Liver (tissue), 9 donors: ENCODE results near the gene EMX1. TPM values are rescaled to one million over a fixed set of nuclear protein-coding genes. Genes with fewer than 3 reads are reported as not detected.

Experiments used
- DNase-seq: peaks from one replicate; pipeline ENCODE4 v3.0.0-alpha.2; 2017; ENCODE audit warnings: low spot score
- H3K27ac ChIP-seq, 2 donors: one replicate each; pipeline ENCODE4 v1.7.0; 2013; ENCODE audit warnings: inconsistent platforms in 2 of 2, low read length in 2 of 2, control low read depth in 1 of 2, low read depth in 1 of 2, mild to moderate bottlenecking in 1 of 2
- H3K27me3 ChIP-seq, 4 donors: one replicate each; pipeline versions ENCODE4 v1.6.1 to v1.7.0; 2013; ENCODE audit warnings: low read length in 3 of 4, inconsistent platforms in 1 of 4, mild to moderate bottlenecking in 1 of 4, moderate library complexity in 1 of 4; ENCODE audit not compliant: control insufficient read depth in 4 of 4, insufficient read depth in 4 of 4
- H3K36me3 ChIP-seq, 4 donors: one replicate each; pipeline versions ENCODE4 v1.6.1 to v1.7.0; 2013; ENCODE audit warnings: low read length in 3 of 4, mild to moderate bottlenecking in 3 of 4, low read depth in 1 of 4, moderate library complexity in 1 of 4; ENCODE audit not compliant: control insufficient read depth in 4 of 4, insufficient read depth in 3 of 4
- H3K4me1 ChIP-seq, 4 donors: one replicate each; pipeline versions ENCODE4 v1.6.1 to v1.7.0; 2013; ENCODE audit warnings: low read length in 3 of 4, mild to moderate bottlenecking in 3 of 4, moderate library complexity in 1 of 4; ENCODE audit not compliant: control insufficient read depth in 4 of 4, insufficient read depth in 4 of 4
- H3K4me3 ChIP-seq, 3 donors: one replicate each; pipeline versions ENCODE4 v1.6.1 to v1.7.0; 2013; ENCODE audit warnings: low read length in 3 of 3, control low read depth in 1 of 3, low read depth in 1 of 3, mild to moderate bottlenecking in 1 of 3
- H3K9ac ChIP-seq, 2 donors: one replicate each; pipeline ENCODE4 v1.7.0; 2013; ENCODE audit warnings: low read length in 2 of 2, mild to moderate bottlenecking in 2 of 2, moderate library complexity in 2 of 2, control low read depth in 1 of 2, low read depth in 1 of 2
- H3K9me3 ChIP-seq, 4 donors: one replicate each; pipeline versions ENCODE4 v1.6.1 to v1.7.0; 2013; ENCODE audit warnings: low read length in 3 of 4; ENCODE audit not compliant: control insufficient read depth in 4 of 4
- EGR1 ChIP-seq, 2 donors: IDR thresholded peaks; 2 replicates each; pipeline ENCODE4 v1.6.1; 2016 to 2018; ENCODE audit warnings: antibody characterized with exemption in 2 of 2, low read depth in 2 of 2
- FOXA1 ChIP-seq: IDR thresholded peaks from 2 replicates; pipeline ENCODE4 v1.6.1; 2016; ENCODE audit warnings: antibody characterized with exemption
- GABPA ChIP-seq, 2 donors: IDR thresholded peaks in 1 of 2; conservative IDR thresholded peaks in 1 of 2; 2 replicates each; pipeline ENCODE4 v1.6.1; 2016; ENCODE audit warnings: antibody characterized with exemption in 2 of 2, mild to moderate bottlenecking in 1 of 2, moderate library complexity in 1 of 2
- HNF4A ChIP-seq, 2 donors: conservative IDR thresholded peaks; 2 replicates each; pipeline ENCODE4 v1.6.1; 2016; ENCODE audit warnings: antibody characterized with exemption in 2 of 2, mild to moderate bottlenecking in 2 of 2
- HNF4G ChIP-seq: IDR thresholded peaks from 2 replicates; pipeline ENCODE4 v1.6.1; 2016; ENCODE audit warnings: antibody characterized with exemption
- JUND ChIP-seq, 2 donors: IDR thresholded peaks; 2 replicates each; pipeline ENCODE4 v1.6.1; 2016; ENCODE audit warnings: antibody characterized with exemption in 2 of 2
- NR2F2 ChIP-seq: IDR thresholded peaks from 2 replicates; pipeline ENCODE4 v1.6.1; 2016; ENCODE audit warnings: antibody characterized with exemption
- RAD21 ChIP-seq, 2 donors: IDR thresholded peaks; 2 replicates each; pipeline ENCODE4 v1.6.1; 2016; ENCODE audit warnings: antibody characterized with exemption in 2 of 2, mild to moderate bottlenecking in 2 of 2
- RXRA ChIP-seq, 2 donors: IDR thresholded peaks; 2 replicates each; pipeline ENCODE4 v1.6.1; 2017 to 2018; ENCODE audit warnings: antibody characterized with exemption in 2 of 2, mild to moderate bottlenecking in 1 of 2
- SP1 ChIP-seq: IDR thresholded peaks from 2 replicates; pipeline ENCODE4 v1.6.1; 2018; ENCODE audit warnings: antibody characterized with exemption, mild to moderate bottlenecking
- TAF1 ChIP-seq: conservative IDR thresholded peaks from 2 replicates; pipeline ENCODE4 v1.6.1; 2016; ENCODE audit warnings: antibody characterized with exemption, mild to moderate bottlenecking
- YY1 ChIP-seq: IDR thresholded peaks from 2 replicates; pipeline ENCODE4 v1.6.1; 2016; ENCODE audit warnings: antibody characterized with exemption, mild to moderate bottlenecking
- WGBS: extraction: QIAGEN DNeasy Blood & Tissue Kit; methylation state at CpG from one replicate; pipeline ENCODE4 v1.1.7; 2013; 5-methylcytosine and 5-hydroxymethylcytosine counted together
- polyA plus RNA-seq, 2 donors: library from polyadenylated mRNA; stranded (reverse) in 1 of 2; unstranded in 1 of 2; fragments of 200-250 nt in 1 of 2; fragments of >200 nt in 1 of 2; fragmentation: Nextera tagmentation in 1 of 2; extraction: Ambion mirVana in 1 of 2; gene quantifications; one replicate each; pipeline versions ENCODE4 v1.2.1 to v1.2.3, GENCODE V29; 2013 to 2015
- total RNA-seq, 2 donors: library from RNA; depleted of rRNA; stranded (reverse); fragments of >200 nt; gene quantifications; one replicate each; pipeline ENCODE4 v1.2.3, GENCODE V29; 2014
- TF ChIP-seq, protein P1 (sequence below): IDR thresholded peaks from 2 replicates; pipeline ENCODE4 v1.6.1; 2016; ENCODE audit warnings: antibody characterized with exemption
- TF ChIP-seq, protein P2 (sequence below): IDR thresholded peaks from 2 replicates; pipeline ENCODE4 v1.6.1; 2016; ENCODE audit warnings: antibody characterized with exemption
- TF ChIP-seq, protein P3 (sequence below): IDR thresholded peaks from 2 replicates; pipeline ENCODE4 v1.6.1; 2016; ENCODE audit warnings: antibody characterized with exemption, mild to moderate bottlenecking
- TF ChIP-seq, protein P4 (sequence below): IDR thresholded peaks from 2 replicates; pipeline ENCODE4 v1.6.1; 2016; ENCODE audit warnings: antibody characterized with exemption
- TF ChIP-seq, protein P5 (sequence below): fragments of 150-350 bp; IDR thresholded peaks from 2 replicates; pipeline ENCODE4 v1.5.1; 2017; ENCODE audit warnings: improper control_type of control experiment, low read depth, low read length; ENCODE audit not compliant: missing input control
- donor health status: healthy.
- donor health status: healthy.
- donor health status: healthy.
- donor health status: healthy.
- donor health status: healthy.

Gene EMX1
- total and polyA plus RNA-seq, 4 donors: 0.06 to 0.18 (median 0.08) TPM; not detected in 1

DNA sequence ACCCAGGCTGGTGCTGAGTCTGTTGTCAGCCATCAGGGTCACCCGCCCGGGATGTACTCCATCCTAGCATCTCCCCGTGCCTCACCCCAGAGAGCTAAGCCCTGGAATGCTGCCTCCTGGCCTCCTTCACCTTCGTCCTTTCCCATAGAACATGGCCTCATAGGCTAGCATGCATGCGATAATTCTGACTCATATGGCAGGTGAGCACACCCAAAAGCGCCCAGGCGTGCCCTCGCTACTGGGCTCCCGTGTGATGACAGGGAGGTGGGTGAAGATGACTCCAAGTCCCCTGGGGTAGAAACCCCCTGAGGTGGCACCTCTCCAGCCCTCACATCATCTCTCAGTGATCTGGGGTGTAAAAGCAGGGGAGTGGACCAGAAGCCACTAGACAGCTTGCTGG is 22.8 kb upstream of the EMX1 start:
- H3K4me3 ChIP-seq: no peak overlapping the region
- H3K9me3 ChIP-seq: no peaks in the 10 kb centered on the region
- TF ChIP-seq NR2F2: no peak
- WGBS: 90% methylated on average over 9 of the region's 9 CpGs
- H3K4me1 ChIP-seq: peaks cover 3 to 11% (median 7%) of the 10 kb centered on the region in 4 donors
- DNase-seq: no peak
- H3K36me3 ChIP-seq: peaks cover 0 to 12% (median 7%) of the 10 kb centered on the region in 4 donors
- no peaks in the 10 kb centered on the region for H3K27me3 ChIP-seq
- H3K27ac ChIP-seq: no peak overlapping the region
- H3K9ac ChIP-seq: no peak overlapping the region

DNA sequence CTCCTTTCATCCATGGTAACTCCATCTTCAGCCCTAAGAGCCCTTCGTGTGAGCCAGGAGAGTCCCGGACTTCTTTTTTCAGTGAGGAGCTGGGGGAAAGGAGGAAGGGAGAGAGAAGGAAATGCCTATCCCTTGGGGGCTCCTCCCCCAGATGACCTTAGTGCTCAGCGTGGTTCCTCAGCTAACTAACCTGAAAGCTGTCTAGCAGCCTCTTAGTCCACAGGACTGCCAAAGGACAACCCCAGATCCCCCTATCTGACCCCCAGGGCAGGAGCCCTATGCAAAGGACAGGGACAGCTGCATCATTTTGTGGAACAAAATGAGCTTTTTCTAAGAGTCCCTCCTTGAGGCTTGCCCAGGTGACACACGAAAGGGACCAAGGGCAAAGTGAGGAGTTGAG is 22.2 kb upstream of the EMX1 start:
- peaks cover 0 to 2% (median 0%) of the 10 kb centered on the region in 4 donors for H3K27me3 ChIP-seq
- H3K9me3 ChIP-seq: no peaks in the 10 kb centered on the region
- H3K9ac ChIP-seq: no peak overlapping the region
- DNase-seq: no peak
- 19% methylated on average over 4 of the region's 4 CpGs for WGBS
- TF ChIP-seq, protein P1, sequence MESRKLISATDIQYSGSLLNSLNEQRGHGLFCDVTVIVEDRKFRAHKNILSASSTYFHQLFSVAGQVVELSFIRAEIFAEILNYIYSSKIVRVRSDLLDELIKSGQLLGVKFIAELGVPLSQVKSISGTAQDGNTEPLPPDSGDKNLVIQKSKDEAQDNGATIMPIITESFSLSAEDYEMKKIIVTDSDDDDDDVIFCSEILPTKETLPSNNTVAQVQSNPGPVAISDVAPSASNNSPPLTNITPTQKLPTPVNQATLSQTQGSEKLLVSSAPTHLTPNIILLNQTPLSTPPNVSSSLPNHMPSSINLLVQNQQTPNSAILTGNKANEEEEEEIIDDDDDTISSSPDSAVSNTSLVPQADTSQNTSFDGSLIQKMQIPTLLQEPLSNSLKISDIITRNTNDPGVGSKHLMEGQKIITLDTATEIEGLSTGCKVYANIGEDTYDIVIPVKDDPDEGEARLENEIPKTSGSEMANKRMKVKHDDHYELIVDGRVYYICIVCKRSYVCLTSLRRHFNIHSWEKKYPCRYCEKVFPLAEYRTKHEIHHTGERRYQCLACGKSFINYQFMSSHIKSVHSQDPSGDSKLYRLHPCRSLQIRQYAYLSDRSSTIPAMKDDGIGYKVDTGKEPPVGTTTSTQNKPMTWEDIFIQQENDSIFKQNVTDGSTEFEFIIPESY: no peak
- TF ChIP-seq, protein P2, sequence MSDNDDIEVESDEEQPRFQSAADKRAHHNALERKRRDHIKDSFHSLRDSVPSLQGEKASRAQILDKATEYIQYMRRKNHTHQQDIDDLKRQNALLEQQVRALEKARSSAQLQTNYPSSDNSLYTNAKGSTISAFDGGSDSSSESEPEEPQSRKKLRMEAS: no peak
- TF ChIP-seq SP1 (no peak), RXRA (IDR thresholded peaks at IDR 0.05) (no peak), HNF4A (conservative IDR thresholded peaks at IDR 0.05) (no peak), GABPA (IDR thresholded peaks at IDR 0.05 in 1 of 2, conservative IDR thresholded peaks at IDR 0.05 in 1 of 2) (no peak), FOXA1 (no peak), NR2F2 (no peak), JUND (IDR thresholded peaks at IDR 0.05) (no peak), YY1 (no peak), TAF1 (no peak), HNF4G (no peak), RAD21 (IDR thresholded peaks at IDR 0.05) (no peak), EGR1 (IDR thresholded peaks at IDR 0.05; ENCODE audit: low read depth in 2 of 2) (no peak)
- TF ChIP-seq, protein P3, sequence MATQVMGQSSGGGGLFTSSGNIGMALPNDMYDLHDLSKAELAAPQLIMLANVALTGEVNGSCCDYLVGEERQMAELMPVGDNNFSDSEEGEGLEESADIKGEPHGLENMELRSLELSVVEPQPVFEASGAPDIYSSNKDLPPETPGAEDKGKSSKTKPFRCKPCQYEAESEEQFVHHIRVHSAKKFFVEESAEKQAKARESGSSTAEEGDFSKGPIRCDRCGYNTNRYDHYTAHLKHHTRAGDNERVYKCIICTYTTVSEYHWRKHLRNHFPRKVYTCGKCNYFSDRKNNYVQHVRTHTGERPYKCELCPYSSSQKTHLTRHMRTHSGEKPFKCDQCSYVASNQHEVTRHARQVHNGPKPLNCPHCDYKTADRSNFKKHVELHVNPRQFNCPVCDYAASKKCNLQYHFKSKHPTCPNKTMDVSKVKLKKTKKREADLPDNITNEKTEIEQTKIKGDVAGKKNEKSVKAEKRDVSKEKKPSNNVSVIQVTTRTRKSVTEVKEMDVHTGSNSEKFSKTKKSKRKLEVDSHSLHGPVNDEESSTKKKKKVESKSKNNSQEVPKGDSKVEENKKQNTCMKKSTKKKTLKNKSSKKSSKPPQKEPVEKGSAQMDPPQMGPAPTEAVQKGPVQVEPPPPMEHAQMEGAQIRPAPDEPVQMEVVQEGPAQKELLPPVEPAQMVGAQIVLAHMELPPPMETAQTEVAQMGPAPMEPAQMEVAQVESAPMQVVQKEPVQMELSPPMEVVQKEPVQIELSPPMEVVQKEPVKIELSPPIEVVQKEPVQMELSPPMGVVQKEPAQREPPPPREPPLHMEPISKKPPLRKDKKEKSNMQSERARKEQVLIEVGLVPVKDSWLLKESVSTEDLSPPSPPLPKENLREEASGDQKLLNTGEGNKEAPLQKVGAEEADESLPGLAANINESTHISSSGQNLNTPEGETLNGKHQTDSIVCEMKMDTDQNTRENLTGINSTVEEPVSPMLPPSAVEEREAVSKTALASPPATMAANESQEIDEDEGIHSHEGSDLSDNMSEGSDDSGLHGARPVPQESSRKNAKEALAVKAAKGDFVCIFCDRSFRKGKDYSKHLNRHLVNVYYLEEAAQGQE: no peak
- TF ChIP-seq, protein P4, sequence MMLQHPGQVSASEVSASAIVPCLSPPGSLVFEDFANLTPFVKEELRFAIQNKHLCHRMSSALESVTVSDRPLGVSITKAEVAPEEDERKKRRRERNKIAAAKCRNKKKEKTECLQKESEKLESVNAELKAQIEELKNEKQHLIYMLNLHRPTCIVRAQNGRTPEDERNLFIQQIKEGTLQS: no peak
- TF ChIP-seq, protein P5, sequence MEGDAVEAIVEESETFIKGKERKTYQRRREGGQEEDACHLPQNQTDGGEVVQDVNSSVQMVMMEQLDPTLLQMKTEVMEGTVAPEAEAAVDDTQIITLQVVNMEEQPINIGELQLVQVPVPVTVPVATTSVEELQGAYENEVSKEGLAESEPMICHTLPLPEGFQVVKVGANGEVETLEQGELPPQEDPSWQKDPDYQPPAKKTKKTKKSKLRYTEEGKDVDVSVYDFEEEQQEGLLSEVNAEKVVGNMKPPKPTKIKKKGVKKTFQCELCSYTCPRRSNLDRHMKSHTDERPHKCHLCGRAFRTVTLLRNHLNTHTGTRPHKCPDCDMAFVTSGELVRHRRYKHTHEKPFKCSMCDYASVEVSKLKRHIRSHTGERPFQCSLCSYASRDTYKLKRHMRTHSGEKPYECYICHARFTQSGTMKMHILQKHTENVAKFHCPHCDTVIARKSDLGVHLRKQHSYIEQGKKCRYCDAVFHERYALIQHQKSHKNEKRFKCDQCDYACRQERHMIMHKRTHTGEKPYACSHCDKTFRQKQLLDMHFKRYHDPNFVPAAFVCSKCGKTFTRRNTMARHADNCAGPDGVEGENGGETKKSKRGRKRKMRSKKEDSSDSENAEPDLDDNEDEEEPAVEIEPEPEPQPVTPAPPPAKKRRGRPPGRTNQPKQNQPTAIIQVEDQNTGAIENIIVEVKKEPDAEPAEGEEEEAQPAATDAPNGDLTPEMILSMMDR: no peak
- H3K36me3 ChIP-seq: peaks cover 0 to 11% (median 7%) of the 10 kb centered on the region in 4 donors
- H3K27ac ChIP-seq: no peak overlapping the region
- H3K4me1 ChIP-seq: peaks cover 0 to 5% (median 1%) of the 10 kb centered on the region in 4 donors
- H3K4me3 ChIP-seq: no peak overlapping the region
